Measurements from ENCODE around the gene RFTN1.

Gene RFTN1

DNA sequence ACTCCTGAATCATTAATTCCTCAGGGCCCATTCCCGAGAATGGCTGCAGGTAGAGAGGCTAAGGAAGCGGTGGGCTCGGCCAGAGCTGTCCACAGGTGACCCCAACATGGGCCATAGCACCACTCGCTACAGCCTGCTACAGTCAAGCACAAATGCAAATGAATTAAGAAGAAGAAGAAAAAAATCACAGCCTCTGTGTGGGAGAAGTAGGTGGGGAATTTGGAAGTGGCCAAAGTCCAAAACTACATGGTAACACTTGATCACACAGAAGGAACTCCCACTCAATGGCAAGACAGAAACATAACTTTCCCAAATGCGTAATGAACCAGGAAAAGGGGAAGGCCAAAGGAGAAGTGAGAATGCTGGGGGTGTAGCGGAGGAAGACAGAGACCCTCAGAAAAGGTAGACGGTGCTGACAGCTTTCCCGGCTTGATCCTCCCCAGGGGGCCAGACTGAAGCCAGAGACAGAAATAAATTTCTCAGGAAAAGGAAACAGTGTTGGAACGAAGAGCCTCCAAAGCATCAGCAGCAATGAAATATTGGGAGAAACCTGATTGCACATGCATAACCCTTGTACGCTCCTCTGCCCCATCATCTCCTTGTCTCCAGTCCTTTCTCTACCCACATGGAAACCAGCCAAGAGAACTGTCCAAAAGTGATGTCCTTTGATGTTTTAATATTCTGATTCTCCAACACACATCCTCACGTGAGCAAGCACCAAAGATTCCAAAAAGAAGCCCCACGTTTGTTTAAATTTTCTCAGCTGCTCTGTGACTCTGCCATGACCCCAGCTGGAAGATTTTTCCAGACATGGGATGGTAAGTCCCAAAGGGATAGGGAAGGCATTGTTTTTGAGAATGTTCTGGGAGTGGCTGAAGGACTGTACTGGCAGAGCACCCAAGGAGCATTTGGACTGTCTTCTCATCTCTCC is 140.9 kb downstream of the RFTN1 start:
- no peak for DNase-seq

DNA sequence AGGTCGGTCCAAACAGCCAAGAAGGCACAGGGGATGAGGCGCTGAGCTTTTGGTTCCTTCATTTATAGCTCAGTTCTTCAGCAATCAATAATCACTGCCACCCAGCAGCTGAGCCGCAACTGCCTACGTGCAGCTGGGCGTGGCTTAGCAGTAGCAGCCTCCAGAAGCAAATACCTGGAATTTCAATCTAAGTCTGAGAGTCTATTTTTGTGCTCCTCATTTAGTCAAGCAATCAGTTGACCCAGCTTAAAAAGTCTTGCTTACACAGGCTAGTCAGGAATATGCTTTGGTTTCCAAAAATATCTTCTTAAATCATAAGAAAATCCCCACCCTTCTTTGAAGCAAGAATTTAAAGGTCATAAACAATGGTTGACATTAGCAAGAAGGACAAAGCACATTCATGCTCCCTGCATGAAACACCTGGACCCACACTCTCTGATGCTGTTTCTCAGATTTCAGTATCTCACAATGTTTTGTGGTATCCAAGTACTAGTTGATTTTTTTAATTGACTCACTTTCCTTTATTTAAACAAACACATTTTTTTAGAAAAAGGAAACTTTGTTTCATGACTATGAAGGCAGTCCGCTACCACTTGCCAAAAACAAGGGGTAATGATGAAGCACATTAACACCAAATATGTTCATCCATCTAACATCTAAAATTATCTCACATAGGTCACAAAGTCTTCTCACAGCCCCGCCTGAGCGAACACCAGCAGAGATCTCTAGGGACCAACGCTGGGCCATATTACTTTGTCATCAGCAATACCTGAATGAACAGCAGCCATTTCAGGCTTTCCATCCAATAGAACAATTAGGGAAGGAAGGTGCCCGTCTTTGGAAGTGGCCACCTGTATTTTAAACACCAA is 142.4 kb downstream of the RFTN1 start:
- DNase-seq = peak; percentile 20

DNA sequence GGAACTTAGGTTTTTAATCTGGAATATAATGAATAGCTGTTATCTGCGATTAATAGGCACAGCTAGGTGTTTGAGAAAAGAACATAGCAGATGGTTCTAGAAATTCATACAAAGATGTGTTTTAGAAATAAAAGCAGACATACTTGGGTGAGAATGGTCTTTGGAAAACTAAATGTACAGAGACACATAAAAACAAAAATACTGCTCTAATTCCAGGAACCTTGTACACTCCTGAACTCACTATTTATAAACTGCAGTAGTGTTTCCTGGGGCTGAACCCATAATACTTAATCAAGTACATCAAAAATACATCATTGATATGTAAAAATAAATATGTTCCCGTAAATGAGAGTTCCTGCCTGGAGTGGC is 143.0 kb downstream of the RFTN1 start:
- DNase-seq = no peak

DNA sequence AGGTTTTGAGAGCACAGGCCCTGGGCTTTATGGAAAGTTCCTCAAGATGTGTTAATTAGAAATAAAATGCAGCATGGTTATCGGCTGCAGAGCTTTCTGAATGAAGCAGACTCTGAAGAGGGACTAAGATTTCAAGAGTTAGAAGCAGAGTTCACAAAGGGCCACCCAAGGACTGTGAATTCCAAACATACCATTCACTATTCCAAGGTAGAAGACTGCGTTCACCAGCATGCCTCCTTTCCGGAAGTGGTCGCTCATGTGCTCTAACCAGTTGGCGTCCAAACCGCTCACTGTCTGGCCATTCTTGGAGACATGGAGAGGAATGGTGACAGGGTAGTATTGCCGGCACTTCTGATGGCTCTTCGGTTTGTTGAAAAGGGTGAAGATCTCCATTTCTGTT is 143.6 kb downstream of the RFTN1 start:
- no peak for DNase-seq

DNA sequence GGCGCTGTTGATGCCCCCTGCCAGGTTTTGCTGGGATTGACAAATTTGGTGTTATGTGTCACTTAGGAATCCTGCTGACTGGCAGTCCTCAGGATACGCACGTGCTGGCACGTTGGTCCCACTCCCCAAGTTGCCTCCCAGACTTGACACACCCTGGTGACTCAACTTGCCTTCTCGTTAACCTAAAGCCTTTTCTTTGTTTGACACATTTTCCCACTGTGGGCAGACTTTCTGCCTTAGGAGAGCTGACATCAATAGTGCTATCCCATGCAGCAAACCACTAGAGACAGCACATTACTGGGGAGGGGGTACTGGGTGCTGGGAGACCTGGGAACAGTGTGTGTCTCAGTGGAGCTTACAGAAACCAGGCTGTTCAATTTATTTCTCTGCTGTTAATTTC is 144.2 kb downstream of the RFTN1 start:
- DNase-seq = no peak

DNA sequence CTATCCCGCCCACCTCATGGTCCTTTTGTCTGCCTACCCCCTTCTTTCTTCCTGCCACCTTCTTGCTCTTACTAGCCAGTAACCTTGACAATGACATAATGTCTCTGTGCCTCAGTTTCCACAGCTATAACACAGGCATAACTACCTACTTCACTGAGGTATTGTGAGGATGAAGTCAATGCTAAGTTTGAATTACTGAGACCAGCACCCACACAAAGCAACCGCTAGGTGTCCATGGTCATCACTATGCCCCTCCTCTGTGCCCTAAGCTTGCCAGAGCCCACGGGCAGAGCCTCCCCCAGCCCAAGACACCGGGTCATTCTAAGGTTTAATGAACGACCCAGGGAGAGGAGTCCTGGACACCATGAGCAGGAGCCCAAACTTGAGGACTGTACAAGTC is 146.9 kb downstream of the RFTN1 start:
- no peak for DNase-seq

DNA sequence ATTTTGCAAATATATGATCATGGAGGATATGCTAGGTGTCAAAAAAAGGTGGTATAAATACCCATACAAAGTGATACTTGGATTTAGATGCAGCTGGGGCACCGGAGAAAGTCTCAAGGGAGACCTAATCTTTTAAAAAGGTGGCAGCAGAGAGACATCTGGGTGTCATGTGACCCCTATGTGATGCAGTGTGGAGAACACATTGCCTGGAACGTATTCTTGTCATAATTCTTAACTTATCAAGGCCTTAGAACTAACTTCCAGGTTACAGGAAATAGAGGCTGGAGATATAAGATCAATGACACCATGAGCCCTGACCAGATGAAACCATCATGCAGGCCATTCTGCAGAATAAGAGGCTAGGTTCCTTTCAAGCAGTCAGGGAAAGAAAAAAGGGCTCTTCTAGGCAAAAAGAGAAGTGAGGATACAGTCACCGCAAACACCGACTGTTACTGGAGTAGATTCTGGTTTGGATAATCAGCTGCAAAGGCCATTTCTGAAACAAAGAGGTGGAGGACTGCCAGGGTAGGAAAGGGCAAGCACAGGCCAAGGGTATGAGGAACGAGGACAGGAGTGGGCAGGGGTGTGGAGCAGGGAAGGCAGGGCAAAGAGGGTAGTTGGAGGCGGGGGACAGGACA is 147.9 kb downstream of the RFTN1 start:
- no peak for DNase-seq

DNA sequence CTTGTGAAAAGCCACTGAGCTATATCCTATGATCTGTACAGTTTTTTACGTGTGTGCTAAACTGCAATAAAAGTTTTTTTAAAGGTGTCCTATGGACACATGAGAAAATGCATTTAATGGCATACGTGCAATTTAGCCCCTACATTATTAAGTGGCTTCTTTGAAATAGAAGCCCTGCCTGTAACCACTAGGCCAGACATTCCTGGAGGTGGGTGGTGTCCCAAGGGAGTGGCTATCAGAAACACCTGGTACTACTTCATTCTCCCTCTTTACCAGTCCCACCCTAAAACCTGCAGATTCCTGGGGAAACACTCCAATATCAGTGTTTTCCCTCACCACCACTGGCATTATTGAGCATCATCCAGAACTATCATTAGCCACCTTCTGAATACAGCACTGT is 148.5 kb downstream of the RFTN1 start:
- DNase-seq = no peak

DNA sequence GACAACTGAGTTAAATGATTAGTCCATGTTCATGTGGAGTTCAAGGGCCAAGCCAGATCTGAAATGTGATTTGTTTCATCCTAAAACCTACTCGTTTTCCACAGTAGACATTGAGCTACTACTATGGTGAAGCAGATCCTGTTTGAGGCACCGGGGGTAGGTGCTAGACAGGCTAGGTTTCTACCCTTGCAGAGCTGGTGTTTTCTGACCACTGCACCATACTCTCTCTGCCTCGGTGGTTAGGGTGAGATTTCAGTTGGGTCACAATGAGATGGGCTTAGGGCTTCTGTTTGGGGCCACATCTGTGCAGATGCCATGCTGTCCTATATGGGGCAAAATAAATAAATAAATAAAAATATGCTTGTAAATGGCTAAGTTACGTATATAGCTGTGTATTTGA is 149.2 kb downstream of the RFTN1 start:
- no peak for DNase-seq

DNA sequence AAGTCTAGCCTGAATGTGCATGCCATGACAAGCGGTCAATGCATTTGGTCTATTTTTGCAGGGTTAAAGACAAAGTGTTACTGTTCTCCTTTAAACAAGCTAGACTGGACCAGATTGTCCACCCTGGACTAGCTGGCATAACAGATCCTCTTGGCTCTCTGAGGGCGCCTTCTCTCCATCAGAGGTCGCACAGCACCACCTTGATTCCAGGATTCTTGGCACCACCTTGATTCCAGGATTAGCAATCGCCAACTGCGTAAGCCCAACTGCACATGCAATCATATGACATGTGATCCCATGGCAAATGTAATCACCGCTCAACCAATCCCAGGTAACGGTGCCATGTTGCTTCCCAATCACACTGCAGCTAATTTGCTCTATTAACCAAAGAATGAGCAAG is 149.9 kb downstream of the RFTN1 start:
- DNase-seq = no peak

DNA sequence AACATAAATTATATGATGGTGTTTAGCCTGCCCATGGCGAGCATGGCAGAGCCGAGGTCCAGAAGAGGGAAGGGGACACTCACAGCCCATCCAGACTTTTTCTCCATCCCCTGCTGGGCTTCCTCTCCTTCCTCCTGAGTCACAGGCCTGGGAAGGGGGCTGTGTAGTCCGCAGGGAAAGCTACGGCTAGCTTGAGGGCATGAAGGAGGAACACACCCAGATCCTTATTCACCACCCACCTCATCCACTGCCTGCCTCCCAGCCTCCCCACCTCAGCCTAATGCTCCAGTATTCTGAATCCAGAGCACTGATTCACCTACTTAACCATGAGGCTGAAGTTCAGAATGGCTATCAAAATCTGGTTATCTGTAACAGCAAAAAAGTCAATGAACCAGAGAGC is 150.7 kb downstream of the RFTN1 start:
- DNase-seq = no peak

DNA sequence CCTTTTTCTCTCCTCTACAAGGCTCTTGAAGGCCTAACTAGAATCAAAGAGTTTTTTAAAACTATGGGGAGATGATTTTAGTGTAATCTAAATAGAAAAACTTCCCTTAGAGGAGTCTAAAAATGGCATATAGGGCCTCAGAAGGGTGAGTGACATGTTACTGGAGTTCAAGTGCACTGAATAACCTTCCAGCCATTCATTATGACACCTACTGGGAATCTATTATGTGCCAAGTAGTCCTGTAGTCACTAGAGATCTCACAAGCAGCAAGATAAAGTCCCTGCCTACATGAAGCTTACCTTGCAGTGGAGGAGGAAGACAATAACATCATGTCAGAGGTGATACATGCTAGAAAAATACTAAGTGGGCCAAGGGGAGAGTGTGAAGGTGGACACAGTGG is 152.4 kb downstream of the RFTN1 start:
- no peak for DNase-seq

DNA sequence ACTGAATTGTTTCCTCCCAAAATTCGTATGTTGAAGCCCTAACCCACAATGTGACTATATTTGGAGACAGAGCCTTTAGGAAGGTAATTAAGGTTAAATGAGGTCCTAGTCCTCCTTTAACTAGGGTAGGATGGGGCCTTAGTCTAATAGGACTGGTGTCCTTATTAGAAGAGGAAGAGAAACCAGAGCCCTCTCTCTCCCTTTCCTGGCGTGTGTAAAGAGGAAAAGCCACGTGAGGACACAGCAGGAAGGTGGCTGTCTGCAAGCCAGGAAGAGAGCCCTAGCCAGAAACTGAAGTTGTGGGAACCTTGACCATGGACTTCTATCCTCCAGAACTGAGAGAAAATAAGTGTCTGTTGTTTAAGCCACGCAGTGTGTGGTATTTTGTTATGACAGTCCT is 154.2 kb downstream of the RFTN1 start:
- no peak for DNase-seq

DNA sequence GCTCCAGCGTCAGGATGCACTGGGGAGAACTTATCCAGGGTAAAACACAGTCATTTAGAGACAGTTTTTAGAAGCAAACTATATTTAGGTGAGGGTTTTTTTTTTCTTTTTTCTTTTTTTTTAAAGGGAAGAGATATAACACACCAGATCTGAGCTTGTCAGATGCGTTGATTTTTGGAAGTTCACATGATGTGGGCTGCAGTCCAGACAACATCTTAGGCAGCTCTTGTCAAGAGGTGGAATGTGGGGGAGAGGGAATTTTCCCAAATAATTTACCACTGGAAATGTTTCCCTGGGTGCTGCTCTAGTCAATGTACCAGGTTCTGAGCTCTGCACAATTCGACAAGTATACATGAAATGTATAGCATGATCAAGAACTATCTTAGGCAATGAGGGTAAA is 155.2 kb downstream of the RFTN1 start:
- no peak for DNase-seq

DNA sequence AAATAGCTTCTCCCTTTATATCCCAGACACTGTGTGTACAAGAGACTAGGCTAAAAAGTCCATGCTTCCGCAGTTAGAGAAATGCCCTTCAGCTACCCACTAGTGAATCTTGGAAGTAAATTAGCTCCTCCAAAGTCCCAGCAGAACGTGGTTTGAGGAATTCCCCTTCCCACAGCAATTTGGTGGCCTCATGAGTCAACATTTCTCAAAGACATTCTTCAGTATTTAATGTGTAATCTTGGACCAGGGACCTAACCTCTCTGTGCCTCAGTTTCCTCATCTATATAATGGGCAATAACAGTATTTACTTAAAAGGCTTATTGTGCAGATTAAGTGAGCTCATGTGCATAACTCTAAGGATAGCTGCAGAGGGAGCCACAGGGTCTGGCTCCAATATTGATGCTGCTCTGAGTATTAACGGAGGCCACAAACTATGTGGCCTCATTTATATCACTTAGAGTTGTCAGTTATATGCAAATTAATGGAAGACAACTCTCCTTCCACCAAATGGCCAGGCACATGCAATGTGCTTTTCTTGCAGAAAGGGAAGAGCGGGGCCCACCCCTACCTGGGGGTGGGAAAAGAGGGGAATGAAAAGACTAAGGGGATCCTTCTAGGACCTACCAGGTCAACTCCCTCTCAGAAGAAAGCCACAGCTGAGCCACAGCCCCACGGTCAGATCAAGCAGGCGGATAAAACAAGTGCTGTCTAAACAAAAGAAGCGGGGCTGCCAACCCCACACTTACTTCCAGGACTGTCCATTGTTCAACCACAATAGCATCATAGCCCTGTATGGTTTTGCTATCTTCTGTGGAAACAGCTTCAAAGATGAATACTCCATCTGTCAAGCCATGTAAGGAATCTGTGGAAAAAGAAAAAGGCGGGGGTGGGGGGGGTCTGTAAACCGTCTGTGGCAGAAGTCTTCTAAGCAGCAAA is 156.0 kb downstream of the RFTN1 start:
- DNase-seq = no peak

DNA sequence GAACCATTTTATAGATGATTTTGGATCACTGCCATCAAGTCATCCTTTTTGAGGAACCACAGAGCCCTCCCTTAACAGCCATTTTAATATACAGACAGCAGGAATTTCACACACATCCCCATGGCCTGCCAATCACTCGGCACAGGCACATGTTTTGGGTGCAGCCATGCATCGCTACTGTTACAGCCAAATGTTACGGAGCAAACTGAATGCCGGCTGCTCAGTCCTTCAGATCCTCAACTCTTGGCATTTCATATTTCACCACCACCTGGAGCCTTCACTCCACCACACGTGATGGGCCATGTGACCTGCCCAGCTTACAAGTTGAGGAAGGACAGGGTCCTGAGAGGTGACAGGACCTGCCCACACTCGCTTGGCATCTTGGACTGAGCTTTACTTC is 157.7 kb downstream of the RFTN1 start:
- no peak for DNase-seq

DNA sequence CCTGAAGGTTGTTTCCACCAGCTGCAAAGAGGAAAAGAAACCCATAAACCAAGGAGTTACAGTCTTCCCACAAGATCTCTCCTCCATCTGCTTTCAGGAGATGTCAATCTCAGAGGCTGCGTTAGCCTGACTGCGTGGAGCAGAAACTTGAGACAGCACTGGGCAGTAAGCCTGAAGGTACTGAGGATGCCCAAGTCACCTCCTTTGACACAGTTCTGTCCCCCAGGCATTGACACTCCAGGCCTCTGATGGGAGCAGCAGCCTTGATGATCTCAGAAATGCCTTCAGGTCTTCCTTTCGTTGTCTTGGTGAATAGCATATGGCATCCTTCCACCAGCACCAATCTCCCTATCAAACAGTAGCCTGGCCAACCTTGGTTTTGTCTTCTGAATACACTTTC is 159.2 kb downstream of the RFTN1 start:
- DNase-seq = no peak

DNA sequence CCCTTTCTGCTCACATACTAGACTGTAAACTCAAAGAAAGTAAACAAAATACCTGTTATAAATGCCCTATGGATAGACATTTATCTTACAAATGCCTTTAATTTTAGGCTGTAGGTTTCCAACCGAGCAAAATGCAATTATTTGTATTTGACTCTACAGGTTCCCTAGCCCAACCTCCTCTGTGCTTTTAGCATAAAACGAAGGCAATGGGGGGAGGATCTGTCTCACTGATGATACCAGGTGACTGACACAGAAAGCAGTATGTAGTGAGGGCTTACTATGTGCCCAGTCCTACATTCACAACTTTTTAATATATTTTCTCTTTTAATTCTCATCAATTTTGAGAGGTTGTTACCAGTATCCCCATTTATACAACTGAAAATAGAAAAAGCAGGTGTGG is 161.1 kb downstream of the RFTN1 start:
- DNase-seq = no peak

DNA sequence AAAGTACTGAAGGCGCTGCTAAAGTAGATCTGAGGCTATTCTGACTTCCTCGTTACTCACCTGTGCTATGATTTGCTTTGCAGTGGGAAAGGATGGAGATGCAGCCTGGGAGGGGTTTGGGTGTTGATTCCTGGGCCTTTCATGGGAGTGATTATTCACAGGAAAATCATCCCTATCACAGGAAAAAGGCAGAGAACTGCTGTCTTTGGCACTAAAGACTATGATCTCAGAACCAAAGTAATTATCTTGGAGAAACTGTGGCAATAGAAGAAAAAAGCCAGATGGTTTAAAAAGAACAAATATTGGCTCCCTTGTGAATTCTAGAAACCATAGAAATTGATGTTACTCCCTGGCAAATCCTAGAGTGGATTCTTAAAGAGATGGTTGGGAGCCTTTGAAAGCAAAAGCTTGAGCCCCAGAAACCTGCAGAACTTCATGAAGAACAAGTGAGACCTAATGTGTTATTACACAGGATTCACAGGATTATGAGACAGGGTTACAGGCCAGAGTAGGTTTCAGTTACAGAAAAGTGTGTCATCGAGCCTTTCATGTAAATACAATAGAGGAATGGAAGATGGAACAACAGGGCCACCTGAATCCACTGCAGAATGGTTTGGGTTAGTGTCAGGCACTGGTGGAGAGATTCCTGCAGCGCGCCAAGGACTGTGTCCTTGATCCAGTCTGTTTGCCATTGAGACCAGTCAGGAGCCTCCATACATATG is 162.7 kb downstream of the RFTN1 start:
- DNase-seq = no peak

DNA sequence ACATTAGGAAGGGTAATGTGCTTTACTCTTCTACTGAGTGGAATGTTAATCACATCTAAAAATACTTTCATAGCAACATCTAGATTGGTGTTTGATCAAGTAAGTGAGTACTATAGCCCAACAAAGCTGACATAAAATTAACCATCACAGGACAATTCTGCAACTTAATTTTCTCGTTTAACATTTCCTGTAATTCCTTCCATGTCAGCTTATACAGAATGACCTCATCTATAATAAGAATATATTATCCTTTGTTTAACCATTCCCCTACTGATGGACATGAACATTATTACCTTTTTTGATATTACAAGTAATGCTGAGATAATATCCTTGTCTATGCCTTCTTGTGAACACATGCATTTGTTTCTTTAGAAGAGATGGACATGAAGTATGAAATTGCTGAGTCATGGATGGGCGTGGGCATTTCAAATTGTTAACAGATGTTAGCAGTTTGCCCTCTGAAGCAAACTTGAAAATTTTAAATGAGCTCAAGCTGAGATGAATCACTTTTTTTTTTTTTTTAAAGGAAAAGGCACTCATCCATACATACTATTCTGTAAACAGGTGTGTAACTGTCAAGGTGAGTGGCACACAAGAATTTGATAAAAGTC is 163.4 kb downstream of the RFTN1 start:
- DNase-seq = peak; percentile 9

DNA sequence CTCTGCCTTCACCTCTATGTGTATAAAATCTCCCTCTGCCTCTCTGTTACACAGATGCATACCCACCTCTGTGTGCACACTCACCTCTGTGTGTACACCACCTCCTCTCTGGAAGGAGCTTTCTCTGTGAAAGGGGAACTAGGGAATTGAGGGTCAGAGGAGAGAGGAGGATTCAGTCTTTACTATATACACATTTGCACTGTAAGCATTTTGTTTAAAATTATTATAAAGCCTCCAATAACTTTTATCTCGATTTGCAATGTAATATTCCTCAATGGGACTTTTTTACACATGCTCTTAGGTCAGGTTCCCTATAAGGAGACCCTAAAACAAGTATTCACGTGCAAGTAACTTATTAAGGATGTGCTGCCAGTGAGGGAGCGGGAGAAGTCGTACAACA is 166.0 kb downstream of the RFTN1 start:
- DNase-seq = no peak

Data from NCI-H748 treated with DMSO at 0.1 percent for 48 hours (cell line).